ENCODE measurements around the gene ITM2B. TPM values are rescaled to one million over a fixed set of nuclear protein-coding genes. Genes with fewer than 3 reads are reported as not detected.

ITM2B gene
- total RNA-seq, 4 donors from 2014 or later: 476 to 770 (median 612) TPM

GRCh38 chr13:48258002-48258401, 25.0 kb downstream of the ITM2B start:
- peaks cover 0 to 66% (median 2%) of the 10 kb centered on the region in 4 donors for H3K4me1 ChIP-seq
- no peak for DNase-seq (ENCODE audit: low spot score in 2 of 2)
- no peak overlapping the region for H3K27ac ChIP-seq
- no peaks in the 10 kb centered on the region for H3K27me3 ChIP-seq
- no peak overlapping the region for H3K4me3 ChIP-seq
- TF ChIP-seq EP300 (IDR thresholded peaks at IDR 0.05) (no peak), POLR2A (IDR thresholded peaks at IDR 0.05) (no peak), CTCF (IDR thresholded peaks at IDR 0.05) (no peak)
- H3K9me3 ChIP-seq: no peaks in the 10 kb centered on the region
- peaks cover 0 to 90% (median 24%) of the 10 kb centered on the region in 3 donors for H3K36me3 ChIP-seq

GRCh38 chr13:48258430-48258829, 25.4 kb downstream of the ITM2B start:
- H3K36me3 ChIP-seq: peaks cover 0 to 95% (median 24%) of the 10 kb centered on the region in 3 donors
- DNase-seq (ENCODE audit: low spot score in 2 of 2): no peak
- no peak overlapping the region for H3K4me3 ChIP-seq
- WGBS, 2 donors: 73 to 75% methylated on average over 3 of the region's 3 CpGs
- no peaks in the 10 kb centered on the region for H3K9me3 ChIP-seq
- no peak overlapping the region for H3K27ac ChIP-seq
- TF ChIP-seq CTCF (IDR thresholded peaks at IDR 0.05) (no peak), POLR2A (IDR thresholded peaks at IDR 0.05) (no peak), EP300 (IDR thresholded peaks at IDR 0.05) (no peak)
- H3K27me3 ChIP-seq: no peaks in the 10 kb centered on the region
- H3K4me1 ChIP-seq: peaks cover 0 to 66% (median 2%) of the 10 kb centered on the region in 4 donors

GRCh38 chr13:48260970-48261369, 28.0 kb downstream of the ITM2B start:
- DNase-seq (ENCODE audit: low spot score in 2 of 2): no peak
- H3K36me3 ChIP-seq: peaks cover 0 to 89% (median 24%) of the 10 kb centered on the region in 3 donors
- H3K4me1 ChIP-seq: peaks cover 0 to 63% (median 6%) of the 10 kb centered on the region in 4 donors
- H3K9me3 ChIP-seq: no peaks in the 10 kb centered on the region
- TF ChIP-seq EP300 (IDR thresholded peaks at IDR 0.05) (no peak), POLR2A (IDR thresholded peaks at IDR 0.05) (no peak), CTCF (IDR thresholded peaks at IDR 0.05) (no peak)
- H3K27ac ChIP-seq: no peak overlapping the region
- 81 to 82% methylated on average over 4 of the region's 4 CpGs for WGBS, 2 donors
- no peak overlapping the region for H3K4me3 ChIP-seq
- H3K27me3 ChIP-seq: no peaks in the 10 kb centered on the region

GRCh38 chr13:48263196-48263595, 30.2 kb downstream of the ITM2B start:
- Histone ChIP-seq H3K27me3 (no peaks in the 10 kb centered on the region), H3K9me3 (no peaks in the 10 kb centered on the region), H3K4me3 (no peak overlapping the region), H3K27ac (peak overlapping the region in 1 of 4 donors; percentile 19), H3K4me1 (peaks cover 0 to 42% (median 6%) of the 10 kb centered on the region in 4 donors), H3K36me3 (peaks cover 0 to 76% (median 19%) of the 10 kb centered on the region in 3 donors)
- DNase-seq (ENCODE audit: low spot score in 2 of 2): no peak
- 71 to 91% methylated on average over 1 of the region's 1 CpG for WGBS, 2 donors
- TF ChIP-seq EP300 (IDR thresholded peaks at IDR 0.05) (no peak), CTCF (IDR thresholded peaks at IDR 0.05) (no peak), POLR2A (IDR thresholded peaks at IDR 0.05) (no peak)

- 88 to 95% methylated on average over 2 of the region's 2 CpGs for WGBS, 2 donors
- no peak overlapping the region for H3K27ac ChIP-seq
- no peaks in the 10 kb centered on the region for H3K27me3 ChIP-seq
- no peak for DNase-seq (ENCODE audit: low spot score in 2 of 2)
- H3K36me3 ChIP-seq: peaks cover 0 to 74% (median 18%) of the 10 kb centered on the region in 3 donors
- no peak overlapping the region for H3K4me3 ChIP-seq
- TF ChIP-seq CTCF (IDR thresholded peaks at IDR 0.05) (no peak), EP300 (IDR thresholded peaks at IDR 0.05) (peak in 1 of 2 donors; percentile 20)
- H3K9me3 ChIP-seq: no peaks in the 10 kb centered on the region
- peaks cover 0 to 35% (median 6%) of the 10 kb centered on the region in 4 donors for H3K4me1 ChIP-seq
These were observed 31.1 kb downstream of the ITM2B start for GRCh38 chr13:48264058-48264457.

Measured in tibial nerve (tissue), 4 donors.